ENCODE measurements around the gene AOC1. TPM values are rescaled to one million over a fixed set of nuclear protein-coding genes. Genes with fewer than 3 reads are reported as not detected.

The AOC1 gene
- total and polyA plus RNA-seq, 10 of the 15 experiments (the other 5 are each of a cell fraction or from before 2014, with no cell fraction given), result 0.07 TPM; not detected in 9

DNA sequence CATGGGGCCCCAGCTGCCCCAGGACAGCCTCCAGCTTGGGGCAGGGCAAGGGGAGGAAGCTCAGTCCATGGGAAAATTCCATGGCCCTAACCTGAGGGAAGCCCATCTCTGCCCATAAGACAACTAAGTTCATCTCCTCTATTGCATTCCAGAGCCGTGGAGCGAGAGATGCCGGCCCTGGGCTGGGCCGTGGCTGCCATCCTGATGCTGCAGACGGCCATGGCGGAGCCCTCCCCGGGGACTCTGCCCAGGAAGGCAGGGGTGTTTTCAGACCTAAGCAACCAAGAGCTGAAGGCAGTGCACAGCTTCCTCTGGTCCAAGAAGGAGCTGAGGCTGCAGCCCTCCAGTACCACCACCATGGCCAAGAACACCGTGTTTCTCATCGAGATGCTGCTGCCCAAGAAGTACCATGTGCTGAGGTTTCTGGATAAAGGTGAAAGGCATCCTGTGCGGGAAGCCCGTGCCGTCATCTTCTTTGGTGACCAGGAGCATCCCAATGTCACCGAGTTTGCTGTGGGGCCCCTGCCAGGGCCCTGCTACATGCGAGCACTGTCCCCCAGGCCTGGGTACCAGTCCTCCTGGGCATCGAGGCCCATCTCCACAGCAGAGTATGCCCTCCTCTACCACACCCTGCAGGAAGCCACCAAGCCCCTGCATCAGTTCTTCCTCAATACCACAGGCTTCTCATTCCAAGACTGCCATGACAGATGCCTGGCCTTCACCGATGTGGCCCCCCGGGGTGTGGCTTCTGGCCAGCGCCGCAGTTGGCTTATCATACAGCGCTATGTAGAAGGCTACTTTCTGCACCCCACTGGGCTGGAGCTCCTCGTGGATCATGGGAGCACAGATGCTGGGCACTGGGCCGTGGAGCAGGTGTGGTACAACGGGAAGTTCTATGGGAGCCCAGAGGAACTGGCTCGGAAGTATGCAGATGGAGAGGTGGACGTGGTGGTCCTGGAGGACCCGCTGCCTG lies 4.3 kb downstream of the AOC1 start:
- Histone ChIP-seq H4K20me1 (ENCODE audit: control insufficient read depth, insufficient read depth) (no peaks in the 10 kb centered on the region), H3K4me2 (ENCODE audit: control insufficient read depth, insufficient read depth) (no peak overlapping the region), H2AFZ (ENCODE audit: control insufficient read depth, low read depth, low read length) (no peak overlapping the region), H3K27me3 (replicated peaks in 1 of 2; ENCODE audit: control insufficient read depth in 2 of 2, insufficient read depth in 2 of 2, low read length in 1 of 2) (peaks cover 2 to 4% of the 10 kb centered on the region in 2 experiments), H3K27ac (ENCODE audit: control insufficient read depth, insufficient read depth) (no peak overlapping the region), H3K9ac (ENCODE audit: control insufficient read depth, insufficient read depth, low read length) (no peak overlapping the region), H3K9me3 (replicated peaks; ENCODE audit: control insufficient read depth, insufficient read depth, low read length) (no peaks in the 10 kb centered on the region), H3K4me1 (ENCODE audit: control insufficient read depth, insufficient read depth, low read length) (no peaks in the 10 kb centered on the region), H3K36me3 (ENCODE audit: control insufficient read depth in 2 of 2, insufficient read depth in 2 of 2, low read length in 1 of 2) (no peaks in the 10 kb centered on the region), H3K79me2 (ENCODE audit: control insufficient read depth, insufficient read depth, low read length) (no peaks in the 10 kb centered on the region), H3K4me3 (no peak overlapping the region)
- in situ Hi-C loops (cut with MboI), result no loop called here
- FAIRE-seq (no peak), DNase-seq (ENCODE audit: low read depth, low spot score) (no peak), ATAC-seq (no peak)
- ChIA-PET CTCF (no interaction called here), RAD21 (ENCODE audit: unreplicated experiment) (no interaction called here), POLR2A (no interaction called here), SMC1A (ENCODE audit: uncharacterized antibody, unreplicated experiment) (no interaction called here)
- TF ChIP-seq TCF7 (IDR thresholded peaks at IDR 0.05; ENCODE audit: borderline replicate concordance) (no peak), IRF4 (IDR thresholded peaks at IDR 0.05; ENCODE audit: low read depth, low read length) (no peak), SMAD5 (IDR thresholded peaks at IDR 0.05; ENCODE audit: low read depth) (no peak)
- TF ChIP-seq, protein P1, sequence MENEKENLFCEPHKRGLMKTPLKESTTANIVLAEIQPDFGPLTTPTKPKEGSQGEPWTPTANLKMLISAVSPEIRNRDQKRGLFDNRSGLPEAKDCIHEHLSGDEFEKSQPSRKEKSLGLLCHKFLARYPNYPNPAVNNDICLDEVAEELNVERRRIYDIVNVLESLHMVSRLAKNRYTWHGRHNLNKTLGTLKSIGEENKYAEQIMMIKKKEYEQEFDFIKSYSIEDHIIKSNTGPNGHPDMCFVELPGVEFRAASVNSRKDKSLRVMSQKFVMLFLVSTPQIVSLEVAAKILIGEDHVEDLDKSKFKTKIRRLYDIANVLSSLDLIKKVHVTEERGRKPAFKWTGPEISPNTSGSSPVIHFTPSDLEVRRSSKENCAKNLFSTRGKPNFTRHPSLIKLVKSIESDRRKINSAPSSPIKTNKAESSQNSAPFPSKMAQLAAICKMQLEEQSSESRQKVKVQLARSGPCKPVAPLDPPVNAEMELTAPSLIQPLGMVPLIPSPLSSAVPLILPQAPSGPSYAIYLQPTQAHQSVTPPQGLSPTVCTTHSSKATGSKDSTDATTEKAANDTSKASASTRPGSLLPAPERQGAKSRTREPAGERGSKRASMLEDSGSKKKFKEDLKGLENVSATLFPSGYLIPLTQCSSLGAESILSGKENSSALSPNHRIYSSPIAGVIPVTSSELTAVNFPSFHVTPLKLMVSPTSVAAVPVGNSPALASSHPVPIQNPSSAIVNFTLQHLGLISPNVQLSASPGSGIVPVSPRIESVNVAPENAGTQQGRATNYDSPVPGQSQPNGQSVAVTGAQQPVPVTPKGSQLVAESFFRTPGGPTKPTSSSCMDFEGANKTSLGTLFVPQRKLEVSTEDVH (IDR thresholded peaks at IDR 0.05; ENCODE audit: low read depth, partially characterized antibody), result no peak
- BruUV-seq (replicated peaks), result no TSS peak
- WGBS (ENCODE audit: insufficient coverage, insufficient replicate concordance, low lambda C conversion rate, missing lambda C conversion rate), result 26% methylated on average over 26 of the region's 26 CpGs
- intact Hi-C loops (cut with micrococcal nuclease; ENCODE audit: unreplicated experiment), result no loop called here

All from GM12878 (cell line).